Measurements from ENCODE around the gene JPT2. TPM values are rescaled to one million over a fixed set of nuclear protein-coding genes. Genes with fewer than 3 reads are reported as not detected.

The JPT2 gene
- total RNA-seq, 1 donor = 2.5 TPM

- Histone ChIP-seq H3K9me3 (ENCODE audit: low read depth, low read length) (no peaks in the 10 kb centered on the region), H3K4me3 (ENCODE audit: low read length) (no peak overlapping the region), H3K4me1 (ENCODE audit: insufficient read depth, low read length) (no peaks in the 10 kb centered on the region), H3K27me3 (ENCODE audit: insufficient read depth, low read length) (no peaks in the 10 kb centered on the region)
These were observed 16.3 kb upstream of the JPT2 start for GRCh38 chr16:1661826-1662225.

DNA sequence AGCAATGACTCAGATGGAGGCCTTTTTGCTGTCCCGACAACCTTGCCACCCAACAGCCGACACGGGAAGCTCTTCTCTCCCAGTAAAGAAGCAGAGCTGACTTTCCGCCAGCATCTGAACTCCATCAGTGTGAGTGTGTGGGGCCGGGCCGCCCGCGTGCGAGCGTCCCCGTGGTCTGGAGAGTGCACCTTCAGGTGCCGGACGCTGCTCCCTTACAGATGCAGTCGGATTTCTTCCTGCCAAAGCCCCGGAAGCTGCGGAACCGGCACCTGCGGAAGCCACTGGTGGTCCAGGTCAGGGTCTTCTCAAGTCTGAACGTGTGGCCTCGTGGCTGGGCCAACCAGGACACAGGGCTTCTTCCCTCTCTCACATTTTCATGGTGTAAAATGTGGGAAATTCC is 15.5 kb upstream of the JPT2 start:
- no peaks in the 10 kb centered on the region for H3K27me3 ChIP-seq (ENCODE audit: insufficient read depth, low read length)
- no peaks in the 10 kb centered on the region for H3K4me1 ChIP-seq (ENCODE audit: insufficient read depth, low read length)
- H3K9me3 ChIP-seq (ENCODE audit: low read depth, low read length) = no peaks in the 10 kb centered on the region
- H3K4me3 ChIP-seq (ENCODE audit: low read length) = no peak overlapping the region

GRCh38 chr16:1665829-1666228 is 12.2 kb upstream of the JPT2 start:
- Histone ChIP-seq H3K9me3 (ENCODE audit: low read depth, low read length) (no peaks in the 10 kb centered on the region), H3K27me3 (ENCODE audit: insufficient read depth, low read length) (no peaks in the 10 kb centered on the region), H3K4me3 (ENCODE audit: low read length) (no peak overlapping the region), H3K4me1 (ENCODE audit: insufficient read depth, low read length) (no peaks in the 10 kb centered on the region)

GRCh38 chr16:1666316-1666715 is 11.8 kb upstream of the JPT2 start:
- Histone ChIP-seq H3K4me1 (ENCODE audit: insufficient read depth, low read length) (no peaks in the 10 kb centered on the region), H3K4me3 (ENCODE audit: low read length) (no peak overlapping the region), H3K27me3 (ENCODE audit: insufficient read depth, low read length) (no peaks in the 10 kb centered on the region), H3K9me3 (ENCODE audit: low read depth, low read length) (no peaks in the 10 kb centered on the region)

DNA sequence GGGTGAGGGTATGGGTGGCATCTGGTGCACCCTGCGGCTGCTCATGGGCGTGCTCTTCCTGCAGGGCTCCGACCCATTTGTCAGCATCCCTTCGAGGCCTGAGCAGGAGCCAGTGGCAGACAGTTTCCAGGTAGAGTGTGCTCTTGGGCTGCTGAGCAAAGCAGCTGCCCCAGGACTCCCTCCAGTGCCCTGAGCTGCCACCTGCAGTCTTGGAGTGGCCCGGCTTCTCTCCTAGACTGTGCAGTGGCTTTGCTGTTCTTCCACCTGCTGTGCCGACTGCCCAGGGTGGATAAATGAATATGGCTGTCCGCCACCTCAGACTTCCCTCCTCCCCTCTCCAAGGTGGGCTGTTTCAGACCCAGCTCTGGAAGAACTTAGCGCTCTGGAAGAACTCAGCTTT is 10.8 kb upstream of the JPT2 start:
- H3K4me3 ChIP-seq (ENCODE audit: low read length) = no peak overlapping the region
- no peaks in the 10 kb centered on the region for H3K27me3 ChIP-seq (ENCODE audit: insufficient read depth, low read length)
- H3K9me3 ChIP-seq (ENCODE audit: low read depth, low read length) = no peaks in the 10 kb centered on the region
- no peaks in the 10 kb centered on the region for H3K4me1 ChIP-seq (ENCODE audit: insufficient read depth, low read length)

- Histone ChIP-seq H3K4me1 (ENCODE audit: insufficient read depth, low read length) (no peaks in the 10 kb centered on the region), H3K9me3 (ENCODE audit: low read depth, low read length) (no peaks in the 10 kb centered on the region), H3K4me3 (ENCODE audit: low read length) (no peak overlapping the region), H3K27me3 (ENCODE audit: insufficient read depth, low read length) (no peaks in the 10 kb centered on the region)
These were observed 10.2 kb upstream of the JPT2 start for GRCh38 chr16:1667916-1668315.

GRCh38 chr16:1668612-1669319 is 9.3 kb upstream of the JPT2 start:
- no peaks in the 10 kb centered on the region for H3K9me3 ChIP-seq (ENCODE audit: low read depth, low read length)
- H3K4me3 ChIP-seq (ENCODE audit: low read length) = no peak overlapping the region
- no peaks in the 10 kb centered on the region for H3K27me3 ChIP-seq (ENCODE audit: insufficient read depth, low read length)
- no peaks in the 10 kb centered on the region for H3K4me1 ChIP-seq (ENCODE audit: insufficient read depth, low read length)

DNA sequence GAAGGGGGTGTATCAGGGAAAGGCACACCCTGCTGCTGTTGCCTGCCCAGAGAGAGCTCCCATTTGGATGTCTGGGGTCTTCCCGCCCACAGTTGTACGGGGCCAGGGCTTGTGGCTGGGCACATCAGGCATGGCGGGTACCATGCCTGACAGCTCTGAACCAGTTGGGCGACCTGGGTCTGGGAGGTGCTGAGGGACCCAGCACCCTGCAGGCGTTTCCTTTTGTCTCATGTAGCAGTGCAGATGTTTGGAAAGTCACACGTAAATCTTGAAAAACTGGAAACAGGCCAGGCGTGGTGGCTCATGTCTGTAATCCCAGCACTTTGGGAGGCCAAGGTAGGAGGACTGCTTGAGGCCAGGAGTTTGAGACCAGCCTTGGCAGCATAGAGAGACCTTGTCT is 8.4 kb upstream of the JPT2 start:
- Histone ChIP-seq H3K4me3 (ENCODE audit: low read length) (no peak overlapping the region), H3K27me3 (ENCODE audit: insufficient read depth, low read length) (no peaks in the 10 kb centered on the region), H3K9me3 (ENCODE audit: low read depth, low read length) (no peaks in the 10 kb centered on the region), H3K4me1 (ENCODE audit: insufficient read depth, low read length) (no peaks in the 10 kb centered on the region)

DNA sequence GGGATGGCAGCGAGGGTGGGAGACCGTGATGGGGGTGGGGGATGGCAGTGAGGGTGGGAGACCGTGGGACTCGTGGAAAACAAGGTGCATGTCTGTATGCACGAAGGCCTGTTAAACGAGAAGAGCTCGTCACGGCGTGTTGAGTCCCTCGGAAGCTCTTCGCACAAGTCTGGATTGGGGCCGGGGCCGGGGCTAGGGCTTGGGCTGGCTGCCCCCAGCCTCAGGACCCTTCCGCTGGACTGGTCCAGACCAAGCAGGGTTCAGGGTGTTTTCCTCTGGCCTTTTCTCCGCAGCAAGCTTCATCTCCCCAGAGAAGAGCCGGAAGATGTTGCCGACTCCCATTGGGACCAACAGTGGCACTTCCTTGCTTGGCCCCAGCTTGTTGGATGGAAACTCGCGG is 7.7 kb upstream of the JPT2 start:
- no peaks in the 10 kb centered on the region for H3K9me3 ChIP-seq (ENCODE audit: low read depth, low read length)
- no peaks in the 10 kb centered on the region for H3K27me3 ChIP-seq (ENCODE audit: insufficient read depth, low read length)
- no peaks in the 10 kb centered on the region for H3K4me1 ChIP-seq (ENCODE audit: insufficient read depth, low read length)
- H3K4me3 ChIP-seq (ENCODE audit: low read length) = no peak overlapping the region

GRCh38 chr16:1670866-1671265 is 7.2 kb upstream of the JPT2 start:
- Histone ChIP-seq H3K4me1 (ENCODE audit: insufficient read depth, low read length) (no peaks in the 10 kb centered on the region), H3K9me3 (ENCODE audit: low read depth, low read length) (no peaks in the 10 kb centered on the region), H3K4me3 (ENCODE audit: low read length) (no peak overlapping the region), H3K27me3 (ENCODE audit: insufficient read depth, low read length) (no peaks in the 10 kb centered on the region)

- peaks cover 6% of the 10 kb centered on the region for H3K4me1 ChIP-seq (ENCODE audit: insufficient read depth, low read length)
- no peaks in the 10 kb centered on the region for H3K9me3 ChIP-seq (ENCODE audit: low read depth, low read length)
- H3K4me3 ChIP-seq (ENCODE audit: low read length) = no peak overlapping the region
- no peaks in the 10 kb centered on the region for H3K27me3 ChIP-seq (ENCODE audit: insufficient read depth, low read length)
These were observed 4.5 kb upstream of the JPT2 start for GRCh38 chr16:1673424-1674151.

- H3K4me3 ChIP-seq (ENCODE audit: low read length) = no peak overlapping the region
- H3K9me3 ChIP-seq (ENCODE audit: low read depth, low read length) = no peaks in the 10 kb centered on the region
- H3K4me1 ChIP-seq (ENCODE audit: insufficient read depth, low read length) = peaks cover 13% of the 10 kb centered on the region
- no peaks in the 10 kb centered on the region for H3K27me3 ChIP-seq (ENCODE audit: insufficient read depth, low read length)
These were observed 3.8 kb upstream of the JPT2 start for GRCh38 chr16:1674306-1674705.

GRCh38 chr16:1674751-1675664 is 3.1 kb upstream of the JPT2 start:
- Histone ChIP-seq H3K4me3 (ENCODE audit: low read length) (no peak overlapping the region), H3K4me1 (ENCODE audit: insufficient read depth, low read length) (peaks cover 20% of the 10 kb centered on the region), H3K9me3 (ENCODE audit: low read depth, low read length) (no peaks in the 10 kb centered on the region), H3K27me3 (ENCODE audit: insufficient read depth, low read length) (no peaks in the 10 kb centered on the region)

GRCh38 chr16:1676661-1677060 is 1.4 kb upstream of the JPT2 start:
- no peaks in the 10 kb centered on the region for H3K9me3 ChIP-seq (ENCODE audit: low read depth, low read length)
- H3K4me1 ChIP-seq (ENCODE audit: insufficient read depth, low read length) = peaks cover 20% of the 10 kb centered on the region
- no peaks in the 10 kb centered on the region for H3K27me3 ChIP-seq (ENCODE audit: insufficient read depth, low read length)
- no peak overlapping the region for H3K4me3 ChIP-seq (ENCODE audit: low read length)

GRCh38 chr16:1677339-1677738 is 740 bp upstream of the JPT2 start:
- H3K9me3 ChIP-seq (ENCODE audit: low read depth, low read length) = no peaks in the 10 kb centered on the region
- peaks cover 20% of the 10 kb centered on the region for H3K4me1 ChIP-seq (ENCODE audit: insufficient read depth, low read length)
- no peaks in the 10 kb centered on the region for H3K27me3 ChIP-seq (ENCODE audit: insufficient read depth, low read length)
- H3K4me3 ChIP-seq (ENCODE audit: low read length) = no peak overlapping the region
